MM.1S (cell line): ENCODE results near the gene UBE2G2.

Experiments used
- DNase-seq: peaks from one replicate; pipeline ENCODE4 v3.0.0-alpha.2; 2015
- H2AFZ ChIP-seq: fragments of 300-600 bp; sonication (generic); 2 replicates; pipeline ENCODE4 v1.6.0; 2016; ENCODE audit warnings: antibody characterized with exemption, low read length
- H3F3A ChIP-seq: fragments of 300-600 bp; sonication (generic); 2 replicates; pipeline ENCODE4 v1.6.1; 2016; ENCODE audit warnings: mild to moderate bottlenecking, antibody characterized with exemption, low read length, moderate library complexity, mixed read lengths; ENCODE audit not compliant: insufficient read depth
- H3K27ac ChIP-seq: fragments of 300-600 bp; sonication (generic); 2 replicates; pipeline ENCODE4 v1.5.1; 2016; ENCODE audit warnings: mild to moderate bottlenecking, low read length
- H3K27me3 ChIP-seq: fragments of 300-600 bp; sonication (generic); replicated peaks from 2 replicates; pipeline ENCODE4 v1.6.0; 2016; ENCODE audit warnings: low read length; ENCODE audit not compliant: insufficient read depth
- H3K36me3 ChIP-seq: fragments of 300-600 bp; sonication (generic); replicated peaks from 2 replicates; pipeline ENCODE4 v1.6.1; 2016; ENCODE audit warnings: mild to moderate bottlenecking, low read length, mixed read lengths; ENCODE audit not compliant: insufficient read depth
- H3K4me1 ChIP-seq: fragments of 300-600 bp; sonication (generic); 2 replicates; pipeline ENCODE4 v1.6.1; 2016; ENCODE audit warnings: low read length, mixed read lengths
- H3K4me2 ChIP-seq: fragments of 300-600 bp; sonication (generic); 2 replicates; pipeline ENCODE4 v1.6.0; 2016; ENCODE audit warnings: low read depth, low read length
- H3K4me3 ChIP-seq: fragments of 300-600 bp; sonication (generic); 2 replicates; pipeline ENCODE4 v1.5.1; 2016; ENCODE audit warnings: low read length, mixed read lengths
- H3K79me2 ChIP-seq: fragments of 300-600 bp; sonication (generic); 2 replicates; pipeline ENCODE4 v1.6.1; 2016; ENCODE audit warnings: mixed run types, low read length, mixed read lengths
- H3K9ac ChIP-seq: fragments of 300-600 bp; sonication (generic); 2 replicates; pipeline ENCODE4 v1.6.1; 2016; ENCODE audit warnings: low read length, mixed read lengths
- H3K9me2 ChIP-seq: fragments of 300-600 bp; sonication (generic); replicated peaks from 2 replicates; pipeline ENCODE4 v1.6.1; 2016; ENCODE audit warnings: mild to moderate bottlenecking, low read length, mixed read lengths; ENCODE audit not compliant: insufficient read depth
- H3K9me3 ChIP-seq: fragments of 300-600 bp; sonication (generic); replicated peaks from 2 replicates; pipeline ENCODE4 v1.6.1; 2016; ENCODE audit warnings: mild to moderate bottlenecking, low read length, mixed read lengths; ENCODE audit not compliant: insufficient read depth
- H4K20me1 ChIP-seq: fragments of 300-600 bp; sonication (generic); 2 replicates; pipeline ENCODE4 v1.6.1; 2016; ENCODE audit warnings: mild to moderate bottlenecking, low read length, moderate library complexity, mixed read lengths; ENCODE audit not compliant: insufficient read depth
- EZH2 ChIP-seq: fragments of 300-600 bp; sonication (generic); optimal IDR thresholded peaks from 2 replicates; pipeline ENCODE3; 2017; ENCODE audit warnings: low read depth, mild to moderate bottlenecking, antibody characterized with exemption, low read length, mixed read lengths
- EZH2phosphoT487 ChIP-seq: fragments of 300-600 bp; sonication (generic); IDR thresholded peaks from 2 replicates; pipeline ENCODE4 v1.6.1; 2018; ENCODE audit warnings: antibody characterized with exemption, low read length
- TF ChIP-seq, protein P1 (sequence below): fragments of 300-600 bp; sonication (generic); IDR thresholded peaks from 2 replicates; pipeline ENCODE4 v1.5.1; 2016; ENCODE audit warnings: antibody characterized with exemption, low read length, mixed read lengths

UBE2G2 gene

DNA sequence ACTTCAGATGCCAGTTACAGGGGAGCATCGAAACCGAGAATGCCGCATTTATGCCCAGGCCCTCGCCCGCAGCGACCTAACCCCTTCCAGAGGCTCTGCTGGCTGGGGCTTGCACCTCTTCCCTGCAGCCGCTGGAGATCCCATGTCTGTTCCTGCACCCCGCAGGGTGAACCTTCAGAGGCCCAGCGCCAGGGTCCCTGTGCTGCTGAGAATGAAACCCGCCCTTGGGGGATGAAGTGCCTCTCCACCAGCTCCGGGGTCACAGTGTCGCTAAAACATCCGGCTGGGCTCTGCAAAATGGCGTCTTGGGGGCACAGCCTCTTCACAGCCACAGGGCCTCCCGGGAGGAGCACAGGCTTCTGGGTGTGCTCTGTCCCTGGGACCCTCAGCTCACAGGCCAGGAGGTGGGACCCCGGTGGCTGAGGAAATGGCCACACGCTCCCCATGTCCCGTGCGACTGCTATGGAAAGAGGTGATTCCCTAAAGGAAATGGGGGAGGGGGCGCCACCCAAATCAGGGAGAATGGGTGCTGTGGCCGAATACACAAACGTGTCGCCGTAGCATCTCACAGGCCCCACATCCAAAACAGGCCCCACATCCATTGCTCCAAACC is 50.3 kb downstream of the UBE2G2 start:
- H3K36me3 ChIP-seq = no peaks in the 10 kb centered on the region
- H3K79me2 ChIP-seq = no peaks in the 10 kb centered on the region
- H3F3A ChIP-seq = no peaks in the 10 kb centered on the region
- H4K20me1 ChIP-seq = no peaks in the 10 kb centered on the region
- H3K27me3 ChIP-seq = peaks cover 99% of the 10 kb centered on the region
- DNase-seq = no peak
- TF ChIP-seq, protein P1, sequence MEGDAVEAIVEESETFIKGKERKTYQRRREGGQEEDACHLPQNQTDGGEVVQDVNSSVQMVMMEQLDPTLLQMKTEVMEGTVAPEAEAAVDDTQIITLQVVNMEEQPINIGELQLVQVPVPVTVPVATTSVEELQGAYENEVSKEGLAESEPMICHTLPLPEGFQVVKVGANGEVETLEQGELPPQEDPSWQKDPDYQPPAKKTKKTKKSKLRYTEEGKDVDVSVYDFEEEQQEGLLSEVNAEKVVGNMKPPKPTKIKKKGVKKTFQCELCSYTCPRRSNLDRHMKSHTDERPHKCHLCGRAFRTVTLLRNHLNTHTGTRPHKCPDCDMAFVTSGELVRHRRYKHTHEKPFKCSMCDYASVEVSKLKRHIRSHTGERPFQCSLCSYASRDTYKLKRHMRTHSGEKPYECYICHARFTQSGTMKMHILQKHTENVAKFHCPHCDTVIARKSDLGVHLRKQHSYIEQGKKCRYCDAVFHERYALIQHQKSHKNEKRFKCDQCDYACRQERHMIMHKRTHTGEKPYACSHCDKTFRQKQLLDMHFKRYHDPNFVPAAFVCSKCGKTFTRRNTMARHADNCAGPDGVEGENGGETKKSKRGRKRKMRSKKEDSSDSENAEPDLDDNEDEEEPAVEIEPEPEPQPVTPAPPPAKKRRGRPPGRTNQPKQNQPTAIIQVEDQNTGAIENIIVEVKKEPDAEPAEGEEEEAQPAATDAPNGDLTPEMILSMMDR = no peak
- TF ChIP-seq EZH2 = no peak
- TF ChIP-seq EZH2phosphoT487 = no peak
- no peak overlapping the region for H3K4me2 ChIP-seq
- H3K4me3 ChIP-seq = no peak overlapping the region
- H2AFZ ChIP-seq = no peak overlapping the region
- no peak overlapping the region for H3K9ac ChIP-seq
- H3K9me3 ChIP-seq = no peaks in the 10 kb centered on the region
- H3K9me2 ChIP-seq = no peaks in the 10 kb centered on the region
- H3K4me1 ChIP-seq = no peaks in the 10 kb centered on the region
- no peak overlapping the region for H3K27ac ChIP-seq

DNA sequence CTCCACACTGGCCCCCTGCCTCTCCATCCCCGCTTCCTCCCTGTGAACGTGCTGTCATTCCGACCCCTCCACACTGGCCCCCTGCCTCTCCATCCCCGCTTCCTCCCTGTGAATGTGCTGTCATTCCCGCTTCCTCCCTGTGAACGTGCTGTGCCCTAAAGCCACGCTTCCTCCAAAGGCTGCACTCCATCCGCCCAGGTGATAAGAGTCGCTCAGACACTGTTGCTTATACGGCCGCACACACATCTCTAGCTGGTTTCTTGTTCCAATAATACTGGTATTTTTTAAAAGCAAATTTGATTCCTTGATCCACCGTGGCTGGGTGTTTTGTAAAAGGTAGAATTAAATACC is 51.0 kb downstream of the UBE2G2 start:
- no peak for DNase-seq
- Histone ChIP-seq H3K36me3 (no peaks in the 10 kb centered on the region), H3F3A (no peaks in the 10 kb centered on the region), H3K4me1 (no peaks in the 10 kb centered on the region), H3K9ac (no peak overlapping the region), H3K27me3 (peaks cover 99% of the 10 kb centered on the region), H3K4me3 (no peak overlapping the region), H3K27ac (no peak overlapping the region), H3K9me2 (no peaks in the 10 kb centered on the region), H3K79me2 (no peaks in the 10 kb centered on the region), H4K20me1 (no peaks in the 10 kb centered on the region), H3K4me2 (no peak overlapping the region), H3K9me3 (no peaks in the 10 kb centered on the region), H2AFZ (no peak overlapping the region)
- TF ChIP-seq EZH2phosphoT487 = no peak
- no peak for TF ChIP-seq EZH2
- TF ChIP-seq, protein P1 = no peak

DNA sequence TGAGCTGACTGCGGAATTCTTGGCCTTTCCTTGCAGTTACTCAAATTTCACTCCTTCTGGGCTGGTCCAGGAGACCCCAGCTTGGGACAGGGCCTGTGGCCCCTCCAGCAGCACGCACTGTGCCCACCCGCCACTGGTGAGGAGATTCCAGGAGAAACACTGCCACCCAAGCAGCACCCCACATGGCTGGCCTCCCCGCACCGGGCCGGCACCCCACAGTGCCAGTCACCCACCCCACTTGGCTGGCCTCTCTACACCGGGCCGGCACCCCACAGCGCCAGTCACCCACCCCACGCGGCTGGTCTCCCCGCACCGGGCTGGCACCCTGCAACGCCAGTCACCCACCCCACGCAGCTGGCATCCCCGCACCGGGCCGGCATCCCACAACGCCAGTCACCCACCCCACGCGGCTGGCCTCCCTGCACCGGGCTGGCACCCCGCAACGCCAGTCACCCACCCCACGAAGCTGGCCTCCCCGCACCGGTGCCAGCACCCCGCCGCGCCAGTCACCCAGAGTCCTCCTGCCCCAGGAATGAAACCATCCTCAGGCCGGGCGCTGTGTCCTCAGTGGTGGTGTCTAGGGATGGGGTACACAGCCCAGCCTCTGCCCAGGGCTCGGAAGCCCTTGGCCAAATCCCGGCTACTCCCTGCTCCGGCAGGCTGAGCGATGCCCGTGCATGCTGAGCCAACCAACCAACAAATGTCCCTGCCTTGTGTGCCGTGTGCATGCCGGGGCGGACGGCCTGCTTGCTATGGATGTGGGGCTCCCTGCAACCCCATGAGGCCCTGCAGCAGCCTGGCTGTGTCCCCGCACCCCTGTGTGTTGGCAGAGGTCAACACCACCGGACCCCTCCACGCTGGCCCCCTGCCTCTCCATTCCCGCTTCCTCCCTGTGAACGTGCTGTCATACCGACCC is 51.6 kb downstream of the UBE2G2 start:
- Histone ChIP-seq H3F3A (no peaks in the 10 kb centered on the region), H3K4me2 (no peak overlapping the region), H3K9ac (no peak overlapping the region), H3K27ac (no peak overlapping the region), H3K4me3 (no peak overlapping the region), H3K9me3 (no peaks in the 10 kb centered on the region), H3K9me2 (no peaks in the 10 kb centered on the region), H3K36me3 (no peaks in the 10 kb centered on the region), H3K4me1 (no peaks in the 10 kb centered on the region), H3K27me3 (peaks cover 99% of the 10 kb centered on the region), H4K20me1 (no peaks in the 10 kb centered on the region), H3K79me2 (no peaks in the 10 kb centered on the region), H2AFZ (no peak overlapping the region)
- TF ChIP-seq, protein P1 = no peak
- DNase-seq = no peak
